IMR-90 (cell line): ENCODE data around the gene MLEC. TPM values are rescaled to one million over a fixed set of nuclear protein-coding genes. Genes with fewer than 3 reads are reported as not detected.

Source experiments
- ATAC-seq: fragments of 200-7000 bp; cut with Tn5 transposase; 2 replicates; pipeline ENCODE4 v1.9.1; 2020; ENCODE audit warnings: low read depth, mild to moderate bottlenecking, moderate library complexity
- BruUV-seq: library from RNA; stranded (reverse); fragments of 400-500 nt; replicated peaks from 2 replicates; lab custom pipeline; 2021; lab: Mats Ljungman, UMichigan
- CTCF ChIA-PET: fragments of 300-600 bp; formaldehyde crosslinking; extraction: SDS; loops from one replicate; lab custom pipeline; 2021; ENCODE audit warnings: antibody characterized with exemption; lab: Yijun Ruan, JAX
- POLR2A ChIA-PET: fragments of 300-600 bp; sonication (Branson Sonifier 250); formaldehyde crosslinking; loops from one replicate; lab custom pipeline; 2022; ENCODE audit warnings: antibody characterized with exemption; ENCODE audit not compliant: unreplicated experiment; lab: Charles Lee
- DNase-seq: peaks from one replicate; pipeline ENCODE4 v3.0.0; 2013
- H2AFZ ChIP-seq: replicated peaks from 2 replicates; pipeline ENCODE3; 2013; ENCODE audit warnings: low read length, mild to moderate bottlenecking; ENCODE audit not compliant: poor library complexity
- H2AK5ac ChIP-seq: 2 replicates; pipeline ENCODE4 v1.6.1; 2013; ENCODE audit warnings: low read depth, low read length, inconsistent platforms
- H2AK9ac ChIP-seq: replicated peaks from 2 replicates; pipeline ENCODE3; 2013; ENCODE audit warnings: mild to moderate bottlenecking, low read depth, low read length, moderate library complexity; ENCODE audit not compliant: poor library complexity
- H2BK120ac ChIP-seq: 2 replicates; pipeline ENCODE4 v1.6.1; 2013; ENCODE audit warnings: low read depth, low read length, inconsistent platforms
- H2BK15ac ChIP-seq: 3 replicates; pipeline ENCODE4 v1.6.1; 2013; ENCODE audit warnings: low read depth, low read length, inconsistent platforms
- H2BK20ac ChIP-seq: 2 replicates; pipeline ENCODE4 v1.6.1; 2013; ENCODE audit warnings: low read depth, mild to moderate bottlenecking, inconsistent platforms, low read length, moderate library complexity
- H2BK5ac ChIP-seq: 2 replicates; pipeline ENCODE4 v1.6.1; 2013; ENCODE audit warnings: mild to moderate bottlenecking, low read depth, low read length, inconsistent platforms; ENCODE audit not compliant: poor library complexity, severe bottlenecking
- H3K14ac ChIP-seq: replicated peaks from 2 replicates; pipeline ENCODE4 v1.6.1; 2013; ENCODE audit warnings: low read depth, low read length, inconsistent platforms
- H3K18ac ChIP-seq: 2 replicates; pipeline ENCODE4 v1.6.1; 2013; ENCODE audit warnings: low read depth, low read length, control low read depth
- H3K23ac ChIP-seq: 2 replicates; pipeline ENCODE4 v1.6.1; 2013; ENCODE audit warnings: low read depth, low read length, inconsistent platforms
- H3K27ac ChIP-seq: 2 replicates; pipeline ENCODE4 v1.5.1; 2013; ENCODE audit warnings: mild to moderate bottlenecking, control low read depth, low read length; ENCODE audit not compliant: insufficient read depth
- H3K27me3 ChIP-seq: 2 replicates; pipeline ENCODE4 v1.6.1; 2013; ENCODE audit warnings: low read length; ENCODE audit not compliant: control insufficient read depth, insufficient read depth
- H3K36me3 ChIP-seq: 2 replicates; pipeline ENCODE4 v1.6.1; 2013; ENCODE audit warnings: low read length, mixed read lengths; ENCODE audit not compliant: control insufficient read depth, insufficient read depth
- H3K4ac ChIP-seq: 2 replicates; pipeline ENCODE4 v1.6.1; 2013; ENCODE audit warnings: low read depth, low read length, inconsistent platforms
- H3K4me1 ChIP-seq: 2 replicates; pipeline ENCODE4 v1.6.1; 2013; ENCODE audit warnings: low read length, mixed read lengths; ENCODE audit not compliant: control insufficient read depth, insufficient read depth
- H3K4me2 ChIP-seq: 2 replicates; pipeline ENCODE4 v1.6.1; 2013; ENCODE audit warnings: low read depth, mild to moderate bottlenecking, control low read depth, low read length, moderate library complexity
- H3K4me3 ChIP-seq: 2 replicates; pipeline ENCODE4 v1.5.1; 2013; ENCODE audit warnings: low read depth, mild to moderate bottlenecking, control low read depth, low read length, moderate library complexity; ENCODE audit not compliant: insufficient read depth
- H3K56ac ChIP-seq: 2 replicates; pipeline ENCODE4 v1.6.1; 2013; ENCODE audit warnings: low read length, inconsistent platforms; ENCODE audit not compliant: insufficient read depth; ENCODE audit errors: extremely low read depth
- H3K79me1 ChIP-seq, 2 experiments: 2 replicates each; pipeline ENCODE4 v1.6.1; 2013; ENCODE audit warnings: low read length in 2 of 2, inconsistent platforms in 1 of 2, low read depth in 1 of 2
- H3K9ac ChIP-seq: 2 replicates; pipeline ENCODE4 v1.6.1; 2013; ENCODE audit warnings: low read depth, low read length, control low read depth
- H3K9me1 ChIP-seq: 2 replicates; pipeline ENCODE4 v1.6.1; 2013; ENCODE audit warnings: low read length, inconsistent platforms; ENCODE audit not compliant: insufficient read depth
- H3K9me3 ChIP-seq: 2 replicates; pipeline ENCODE4 v1.6.1; 2013; ENCODE audit warnings: low read length; ENCODE audit not compliant: control insufficient read depth, insufficient read depth
- H4K20me1 ChIP-seq: 2 replicates; pipeline ENCODE4 v1.6.1; 2013; ENCODE audit warnings: low read length, inconsistent platforms; ENCODE audit not compliant: insufficient read depth
- H4K5ac ChIP-seq: 2 replicates; pipeline ENCODE4 v1.6.1; 2013; ENCODE audit warnings: mild to moderate bottlenecking, low read depth, low read length, control low read depth
- H4K8ac ChIP-seq, 2 experiments: 2 replicates each; pipeline ENCODE4 v1.6.1; 2013; ENCODE audit warnings: low read depth in 2 of 2, low read length in 2 of 2, control low read depth in 1 of 2, inconsistent platforms in 1 of 2
- H4K91ac ChIP-seq: 2 replicates; pipeline ENCODE4 v1.6.1; 2013; ENCODE audit warnings: low read depth, low read length, inconsistent platforms; ENCODE audit not compliant: insufficient read depth
- BHLHE40 ChIP-seq: fragments of 150-350 bp; IDR thresholded peaks from 2 replicates; pipeline ENCODE4 v1.6.1; 2016; ENCODE audit warnings: mild to moderate bottlenecking, low read depth, low read length
- CEBPB ChIP-seq: IDR thresholded peaks from 2 replicates; pipeline ENCODE4 v1.6.1; 2012; ENCODE audit warnings: low read depth, low read length, improper control_type of control experiment
- CHD1 ChIP-seq: IDR thresholded peaks from 2 replicates; pipeline ENCODE4 v1.6.1; 2012; ENCODE audit warnings: low read depth, low read length, improper control_type of control experiment
- FOS ChIP-seq: fragments of 150-350 bp; IDR thresholded peaks from 2 replicates; pipeline ENCODE4 v1.6.1; 2016; ENCODE audit warnings: low read depth, low read length
- MAFK ChIP-seq: IDR thresholded peaks from 2 replicates; pipeline ENCODE4 v1.6.1; 2012; ENCODE audit warnings: low read depth, low read length, improper control_type of control experiment
- MAZ ChIP-seq: IDR thresholded peaks from 2 replicates; pipeline ENCODE4 v1.6.1; 2012; ENCODE audit warnings: low read depth, mild to moderate bottlenecking, low read length, improper control_type of control experiment, moderate library complexity, borderline replicate concordance
- MXI1 ChIP-seq: IDR thresholded peaks from 2 replicates; pipeline ENCODE4 v1.6.1; 2012; ENCODE audit warnings: low read depth, mild to moderate bottlenecking, low read length, moderate library complexity, borderline replicate concordance
- NFE2L2 ChIP-seq: fragments of 150-350 bp; IDR thresholded peaks from 2 replicates; pipeline ENCODE4 v1.6.1; 2016; ENCODE audit warnings: low read depth, mild to moderate bottlenecking, low read length
- POLR2A ChIP-seq: IDR thresholded peaks from 2 replicates; pipeline ENCODE4 v1.6.1; 2012; ENCODE audit warnings: mild to moderate bottlenecking, low read depth, low read length
- RAD21 ChIP-seq: IDR thresholded peaks from 2 replicates; pipeline ENCODE4 v1.6.1; 2012; ENCODE audit warnings: low read length, improper control_type of control experiment
- RCOR1 ChIP-seq: IDR thresholded peaks from 2 replicates; pipeline ENCODE4 v1.6.1; 2012; ENCODE audit warnings: mild to moderate bottlenecking, low read length, improper control_type of control experiment; ENCODE audit not compliant: insufficient replicate concordance
- RFX5 ChIP-seq: IDR thresholded peaks from 2 replicates; pipeline ENCODE4 v1.8.0; 2012; ENCODE audit warnings: low read depth, mild to moderate bottlenecking, low read length, moderate library complexity
- SMC3 ChIP-seq: fragments of 150-350 bp; IDR thresholded peaks from 2 replicates; pipeline ENCODE4 v1.6.1; 2016; ENCODE audit warnings: low read depth, mild to moderate bottlenecking, antibody characterized with exemption, low read length, moderate library complexity
- WGBS, 2 experiments: methylation state at CpG; one replicate each; pipeline versions ENCODE4 v1.1.5 to v1.1.7; 2013; ENCODE audit warnings: missing lambda C conversion rate in 2 of 2; ENCODE audit not compliant: insufficient read length in 1 of 2; ENCODE audit errors: extremely low coverage in 2 of 2; 5-methylcytosine and 5-hydroxymethylcytosine counted together
- dilution Hi-C: fragments of 300-500 bp; cut with HindIII; formaldehyde crosslinking; loops from one replicate; pipeline ENCODE4 v1.14.3; 2018; ENCODE audit warnings: low sequenced_read_pairs; ENCODE audit not compliant: unreplicated experiment
- in situ Hi-C: fragments of 300-500 bp; cut with MboI; formaldehyde crosslinking; loops from 3 replicates; pipeline ENCODE4 v1.14.3; 2019; ENCODE audit warnings: low sequenced_read_pairs, inconsistent platforms, mixed read lengths
- intact Hi-C: fragments of 100-400 bp; cut with micrococcal nuclease; formaldehyde crosslinking; loops from 2 replicates; pipeline ENCODE4 v1.10.0; 2022
- polyA plus RNA-seq, 3 experiments: library from polyadenylated mRNA; depleted of rRNA; stranded (reverse); fragments of >200 nt; gene quantifications; 2 replicates each; pipeline ENCODE4 v1.2.3, GENCODE V29; 2012; ENCODE audit warnings: low replicate concordance in 1 of 3
- total RNA-seq: library from RNA; depleted of rRNA; stranded (reverse); fragments of >200 nt; gene quantifications from 2 replicates; pipeline ENCODE4 v1.2.3, GENCODE V29; 2012
- TF ChIP-seq, protein P1 (sequence below): fragments of 150-350 bp; IDR thresholded peaks from 2 replicates; pipeline ENCODE4 v1.6.1; 2016; ENCODE audit warnings: low read depth, mild to moderate bottlenecking, low read length, moderate library complexity, borderline replicate concordance
- TF ChIP-seq, protein P2 (sequence below): conservative IDR thresholded peaks from 2 replicates; pipeline ENCODE4 v1.5.1; 2012; ENCODE audit warnings: mild to moderate bottlenecking, low read depth, low read length, improper control_type of control experiment
- TF ChIP-seq, protein P3 (sequence below): fragments of 150-350 bp; IDR thresholded peaks from 2 replicates; pipeline ENCODE4 v1.6.1; 2017; ENCODE audit warnings: mild to moderate bottlenecking, antibody characterized with exemption, low read length, low read depth

MLEC gene
- total and polyA plus RNA-seq, 2 of the 4 experiments (the other 2 are of a cell fraction), result 44.1 to 137 TPM

GRCh38 chr12:120674097-120674636, 12.8 kb upstream of the MLEC start:
- dilution Hi-C loops (no loop called here), in situ Hi-C loops (no loop called here), intact Hi-C loops (no loop called here)
- Histone ChIP-seq H3K56ac (no peak overlapping the region), H4K5ac (no peak overlapping the region), H3K18ac (no peak overlapping the region), H3K4ac (no peak overlapping the region), H3K36me3 (no peaks in the 10 kb centered on the region), H2BK5ac (no peak overlapping the region), H3K27ac (no peak overlapping the region), H2AFZ (no peak overlapping the region), H3K23ac (no peak overlapping the region), H2BK20ac (no peak overlapping the region), H4K20me1 (no peaks in the 10 kb centered on the region), H3K9me3 (no peaks in the 10 kb centered on the region), H2AK5ac (no peak overlapping the region), H3K14ac (no peak overlapping the region), H3K4me3 (no peak overlapping the region), H3K4me2 (no peak overlapping the region), H4K8ac (no peak overlapping the region), H3K27me3 (peaks cover 6% of the 10 kb centered on the region; the same call in 1 of the 2 replicates), H3K9ac (no peak overlapping the region), H3K9me1 (no peaks in the 10 kb centered on the region), H2AK9ac (no peak overlapping the region), H3K4me1 (no peaks in the 10 kb centered on the region), H3K79me1 (no peaks in the 10 kb centered on the region), H2BK15ac (no peak overlapping the region), H4K91ac (no peak overlapping the region), H2BK120ac (no peak overlapping the region)
- ATAC-seq (no peak), DNase-seq (no peak)
- BruUV-seq, result no TSS peak
- TF ChIP-seq POLR2A (no peak), BHLHE40 (no peak), MXI1 (no peak), RCOR1 (no peak), MAFK (no peak), NFE2L2 (no peak), CEBPB (no peak), FOS (no peak), MAZ (no peak), SMC3 (no peak), CHD1 (no peak), RAD21 (no peak), RFX5 (no peak)
- TF ChIP-seq, protein P1, sequence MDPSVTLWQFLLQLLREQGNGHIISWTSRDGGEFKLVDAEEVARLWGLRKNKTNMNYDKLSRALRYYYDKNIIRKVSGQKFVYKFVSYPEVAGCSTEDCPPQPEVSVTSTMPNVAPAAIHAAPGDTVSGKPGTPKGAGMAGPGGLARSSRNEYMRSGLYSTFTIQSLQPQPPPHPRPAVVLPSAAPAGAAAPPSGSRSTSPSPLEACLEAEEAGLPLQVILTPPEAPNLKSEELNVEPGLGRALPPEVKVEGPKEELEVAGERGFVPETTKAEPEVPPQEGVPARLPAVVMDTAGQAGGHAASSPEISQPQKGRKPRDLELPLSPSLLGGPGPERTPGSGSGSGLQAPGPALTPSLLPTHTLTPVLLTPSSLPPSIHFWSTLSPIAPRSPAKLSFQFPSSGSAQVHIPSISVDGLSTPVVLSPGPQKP, result no peak
- TF ChIP-seq, protein P2, sequence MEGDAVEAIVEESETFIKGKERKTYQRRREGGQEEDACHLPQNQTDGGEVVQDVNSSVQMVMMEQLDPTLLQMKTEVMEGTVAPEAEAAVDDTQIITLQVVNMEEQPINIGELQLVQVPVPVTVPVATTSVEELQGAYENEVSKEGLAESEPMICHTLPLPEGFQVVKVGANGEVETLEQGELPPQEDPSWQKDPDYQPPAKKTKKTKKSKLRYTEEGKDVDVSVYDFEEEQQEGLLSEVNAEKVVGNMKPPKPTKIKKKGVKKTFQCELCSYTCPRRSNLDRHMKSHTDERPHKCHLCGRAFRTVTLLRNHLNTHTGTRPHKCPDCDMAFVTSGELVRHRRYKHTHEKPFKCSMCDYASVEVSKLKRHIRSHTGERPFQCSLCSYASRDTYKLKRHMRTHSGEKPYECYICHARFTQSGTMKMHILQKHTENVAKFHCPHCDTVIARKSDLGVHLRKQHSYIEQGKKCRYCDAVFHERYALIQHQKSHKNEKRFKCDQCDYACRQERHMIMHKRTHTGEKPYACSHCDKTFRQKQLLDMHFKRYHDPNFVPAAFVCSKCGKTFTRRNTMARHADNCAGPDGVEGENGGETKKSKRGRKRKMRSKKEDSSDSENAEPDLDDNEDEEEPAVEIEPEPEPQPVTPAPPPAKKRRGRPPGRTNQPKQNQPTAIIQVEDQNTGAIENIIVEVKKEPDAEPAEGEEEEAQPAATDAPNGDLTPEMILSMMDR, result no peak
- TF ChIP-seq, protein P3, sequence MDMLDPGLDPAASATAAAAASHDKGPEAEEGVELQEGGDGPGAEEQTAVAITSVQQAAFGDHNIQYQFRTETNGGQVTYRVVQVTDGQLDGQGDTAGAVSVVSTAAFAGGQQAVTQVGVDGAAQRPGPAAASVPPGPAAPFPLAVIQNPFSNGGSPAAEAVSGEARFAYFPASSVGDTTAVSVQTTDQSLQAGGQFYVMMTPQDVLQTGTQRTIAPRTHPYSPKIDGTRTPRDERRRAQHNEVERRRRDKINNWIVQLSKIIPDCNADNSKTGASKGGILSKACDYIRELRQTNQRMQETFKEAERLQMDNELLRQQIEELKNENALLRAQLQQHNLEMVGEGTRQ, result no peak
- POLR2A ChIA-PET, result no interaction called here
- CTCF ChIA-PET, result interaction anchor here (1.0 kb wide), 1 partner anchor 28 kb away, joined by 3 read pairs; no protein-coding TSS in a partner anchor
- 100% methylated on average over 1 of the region's 6 CpGs; no CpG with 5 or more reads in 1 of the 2 experiments for WGBS, 2 experiments
